Astrocyte (in vitro differentiated cells and primary cell): ENCODE measurements around the gene ULK4. TPM values are rescaled to one million over a fixed set of nuclear protein-coding genes. Genes with fewer than 3 reads are reported as not detected.
"Not testable (repeated sequence)": the region's sequence is repeated elsewhere in the genome, so short reads cannot be mapped to it uniquely, and the experiment has no call there.

Source experiments
- DNase-seq: peaks from one replicate; pipeline ENCODE4 v3.0.0-alpha.2; 2010; ENCODE audit warnings: low read depth
- FAIRE-seq: peaks from 2 replicates; lab custom pipeline; 2011; peaks lifted over from hg19 to GRCh38; lab: Jason Lieb, UNC
- H2AFZ ChIP-seq: 2 replicates; pipeline ENCODE4 v1.6.0; 2012; ENCODE audit warnings: low read depth, low read length, inconsistent platforms
- H3K27ac ChIP-seq: 2 replicates; pipeline ENCODE4 v1.5.1; 2011; ENCODE audit warnings: low read depth, low read length, inconsistent platforms
- H3K27me3 ChIP-seq: 2 replicates; pipeline ENCODE4 v1.6.0; 2011; ENCODE audit warnings: low read length, inconsistent platforms; ENCODE audit not compliant: insufficient read depth
- H3K36me3 ChIP-seq: 2 replicates; pipeline ENCODE4 v1.5.1; 2011; ENCODE audit warnings: low read length, inconsistent platforms; ENCODE audit not compliant: insufficient read depth
- H3K4me1 ChIP-seq: 2 replicates; pipeline ENCODE4 v1.5.1; 2011; ENCODE audit warnings: low read length, inconsistent platforms; ENCODE audit not compliant: insufficient read depth
- H3K4me2 ChIP-seq: 2 replicates; pipeline ENCODE4 v1.6.0; 2012; ENCODE audit warnings: low read length, inconsistent platforms
- H3K4me3 ChIP-seq: 2 replicates; pipeline ENCODE4 v1.5.1; 2011; ENCODE audit warnings: low read depth, mild to moderate bottlenecking, low read length, inconsistent platforms; ENCODE audit not compliant: insufficient read depth
- H3K79me2 ChIP-seq: 2 replicates; pipeline ENCODE4 v1.6.0; 2012; ENCODE audit warnings: mild to moderate bottlenecking, low read length, inconsistent platforms; ENCODE audit not compliant: insufficient read depth
- H3K9ac ChIP-seq: 2 replicates; pipeline ENCODE4 v1.6.0; 2012; ENCODE audit warnings: mild to moderate bottlenecking, low read length, inconsistent platforms
- H3K9me3 ChIP-seq: 2 replicates; pipeline ENCODE4 v1.5.1; 2012; ENCODE audit warnings: low read depth, mild to moderate bottlenecking, low read length, inconsistent platforms; ENCODE audit not compliant: insufficient read depth
- H4K20me1 ChIP-seq: 2 replicates; pipeline ENCODE4 v1.6.0; 2012; ENCODE audit warnings: low read length, inconsistent platforms; ENCODE audit not compliant: insufficient read depth
- H3K27ac Mint-ChIP-seq: one replicate; pipeline ENCODE4 v1.8.0; 2021; ENCODE audit warnings: mild to moderate bottlenecking, mixed read lengths; ENCODE audit not compliant: unreplicated experiment
- H3K27me3 Mint-ChIP-seq: one replicate; pipeline ENCODE4 v1.8.0; 2021; ENCODE audit warnings: low read depth, mixed read lengths; ENCODE audit not compliant: unreplicated experiment
- H3K36me3 Mint-ChIP-seq: one replicate; pipeline ENCODE4 v1.8.0; 2021; ENCODE audit warnings: low read depth, mixed read lengths; ENCODE audit not compliant: unreplicated experiment
- H3K4me1 Mint-ChIP-seq: one replicate; pipeline ENCODE4 v1.8.0; 2021; ENCODE audit warnings: low read depth, mixed read lengths; ENCODE audit not compliant: unreplicated experiment
- H3K4me3 Mint-ChIP-seq: one replicate; pipeline ENCODE4 v1.8.0; 2021; ENCODE audit warnings: mild to moderate bottlenecking, moderate library complexity, mixed read lengths; ENCODE audit not compliant: unreplicated experiment
- H3K9me3 Mint-ChIP-seq: one replicate; pipeline ENCODE4 v1.8.0; 2021; ENCODE audit warnings: mild to moderate bottlenecking, mixed read lengths; ENCODE audit not compliant: unreplicated experiment
- EZH2 ChIP-seq: IDR thresholded peaks from 2 replicates; pipeline ENCODE4 v1.6.1; 2012; ENCODE audit warnings: mild to moderate bottlenecking, low read length, inconsistent platforms; ENCODE audit not compliant: insufficient read depth
- total RNA-seq: library from RNA; stranded (reverse); gene quantifications from 2 replicates; pipeline ENCODE4 v1.2.1, GENCODE V29; 2021
- TF ChIP-seq, protein P1 (sequence below): IDR thresholded peaks from 2 replicates; pipeline ENCODE4 v1.5.1; 2011; ENCODE audit warnings: low read depth, mild to moderate bottlenecking, inconsistent platforms, low read length, moderate library complexity; ENCODE audit not compliant: insufficient read depth

ULK4 gene
- total RNA-seq, 1 donor from 2014 or later: 6.6 TPM

DNA sequence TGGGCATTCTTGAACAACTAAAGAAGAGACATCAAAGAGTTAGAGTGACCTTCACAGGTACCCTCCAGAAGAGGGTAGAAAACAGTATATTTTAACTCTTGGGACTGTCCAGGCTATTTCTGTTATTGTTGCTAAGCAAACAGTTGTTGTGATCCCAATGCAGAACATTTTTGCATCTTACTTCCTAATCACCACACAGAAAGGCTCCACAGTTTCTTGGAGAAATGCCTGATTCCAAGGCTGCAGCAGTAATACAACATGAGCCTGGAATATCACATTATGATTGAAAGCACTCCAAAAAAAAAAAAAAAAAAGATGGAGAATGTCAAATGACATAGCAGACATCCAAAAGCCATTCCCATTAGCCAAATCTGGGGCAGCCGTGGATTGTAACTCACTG, 567.0 kb downstream of the ULK4 start:
- Histone ChIP-seq H3K9me3 (no peaks in the 10 kb centered on the region), H3K4me2 (no peak overlapping the region), H3K4me1 (no peaks in the 10 kb centered on the region), H3K27ac (no peak overlapping the region), H3K4me3 (no peak overlapping the region), H2AFZ (no peak overlapping the region), H3K27me3 (no peaks in the 10 kb centered on the region), H4K20me1 (no peaks in the 10 kb centered on the region), H3K36me3 (no peaks in the 10 kb centered on the region), H3K79me2 (no peaks in the 10 kb centered on the region), H3K9ac (no peak overlapping the region)
- Mint-ChIP-seq H3K27me3 (no peaks in the 10 kb centered on the region), H3K4me1 (no peaks in the 10 kb centered on the region), H3K9me3 (no peaks in the 10 kb centered on the region), H3K36me3 (no peaks in the 10 kb centered on the region), H3K27ac (no peak overlapping the region), H3K4me3 (no peak overlapping the region)
- TF ChIP-seq, protein P1, sequence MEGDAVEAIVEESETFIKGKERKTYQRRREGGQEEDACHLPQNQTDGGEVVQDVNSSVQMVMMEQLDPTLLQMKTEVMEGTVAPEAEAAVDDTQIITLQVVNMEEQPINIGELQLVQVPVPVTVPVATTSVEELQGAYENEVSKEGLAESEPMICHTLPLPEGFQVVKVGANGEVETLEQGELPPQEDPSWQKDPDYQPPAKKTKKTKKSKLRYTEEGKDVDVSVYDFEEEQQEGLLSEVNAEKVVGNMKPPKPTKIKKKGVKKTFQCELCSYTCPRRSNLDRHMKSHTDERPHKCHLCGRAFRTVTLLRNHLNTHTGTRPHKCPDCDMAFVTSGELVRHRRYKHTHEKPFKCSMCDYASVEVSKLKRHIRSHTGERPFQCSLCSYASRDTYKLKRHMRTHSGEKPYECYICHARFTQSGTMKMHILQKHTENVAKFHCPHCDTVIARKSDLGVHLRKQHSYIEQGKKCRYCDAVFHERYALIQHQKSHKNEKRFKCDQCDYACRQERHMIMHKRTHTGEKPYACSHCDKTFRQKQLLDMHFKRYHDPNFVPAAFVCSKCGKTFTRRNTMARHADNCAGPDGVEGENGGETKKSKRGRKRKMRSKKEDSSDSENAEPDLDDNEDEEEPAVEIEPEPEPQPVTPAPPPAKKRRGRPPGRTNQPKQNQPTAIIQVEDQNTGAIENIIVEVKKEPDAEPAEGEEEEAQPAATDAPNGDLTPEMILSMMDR: no peak
- no peak for TF ChIP-seq EZH2
- FAIRE-seq (no peak), DNase-seq (no peak)

DNA sequence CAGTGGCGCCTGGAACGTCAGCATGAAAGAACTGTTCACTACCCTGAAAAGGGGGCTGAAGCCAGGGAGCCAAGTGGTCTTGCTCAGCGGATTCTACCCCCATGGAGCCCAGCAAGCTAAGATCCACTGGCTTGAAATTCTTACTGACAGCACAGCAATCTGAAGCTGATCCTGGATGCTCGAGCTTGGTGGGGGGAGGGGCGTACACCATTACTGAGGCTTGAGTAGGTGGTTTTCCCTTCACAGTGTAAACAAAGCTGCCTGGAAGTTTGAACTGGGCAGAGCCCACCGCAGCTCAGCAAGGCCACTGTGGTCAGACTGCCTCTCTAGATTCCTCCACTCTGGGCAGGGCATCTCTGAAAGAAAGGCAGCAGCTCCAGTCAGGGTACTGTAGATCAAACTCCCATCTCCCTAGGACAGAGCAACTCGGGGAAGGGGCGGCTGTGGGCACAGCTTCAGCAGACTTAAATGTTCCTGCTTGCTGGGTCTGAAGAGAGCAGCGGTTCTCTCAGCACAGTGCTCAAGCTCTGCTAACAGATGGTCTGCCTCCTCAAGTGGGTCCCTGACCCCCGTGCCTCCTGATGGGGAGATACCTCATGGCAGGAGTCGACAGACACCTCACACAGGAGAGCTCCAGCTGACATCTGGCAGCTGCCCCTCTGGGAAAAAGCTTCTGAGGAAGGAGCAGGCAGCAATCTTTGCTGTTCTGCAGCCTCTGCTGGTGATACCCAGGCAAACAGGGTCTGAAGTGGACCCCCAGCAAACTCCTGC, 591.0 kb downstream of the ULK4 start:
- not testable (repeated sequence) for H3K9me3 ChIP-seq, H3K36me3 Mint-ChIP-seq, H3K4me3 ChIP-seq, H3K27me3 Mint-ChIP-seq, H2AFZ ChIP-seq, FAIRE-seq, DNase-seq, H3K79me2 ChIP-seq, H3K9ac ChIP-seq, H3K27ac Mint-ChIP-seq, H3K4me1 ChIP-seq, H3K9me3 Mint-ChIP-seq, H3K4me3 Mint-ChIP-seq, H3K4me1 Mint-ChIP-seq, H3K27ac ChIP-seq, H4K20me1 ChIP-seq, H3K4me2 ChIP-seq, H3K36me3 ChIP-seq, H3K27me3 ChIP-seq

DNA sequence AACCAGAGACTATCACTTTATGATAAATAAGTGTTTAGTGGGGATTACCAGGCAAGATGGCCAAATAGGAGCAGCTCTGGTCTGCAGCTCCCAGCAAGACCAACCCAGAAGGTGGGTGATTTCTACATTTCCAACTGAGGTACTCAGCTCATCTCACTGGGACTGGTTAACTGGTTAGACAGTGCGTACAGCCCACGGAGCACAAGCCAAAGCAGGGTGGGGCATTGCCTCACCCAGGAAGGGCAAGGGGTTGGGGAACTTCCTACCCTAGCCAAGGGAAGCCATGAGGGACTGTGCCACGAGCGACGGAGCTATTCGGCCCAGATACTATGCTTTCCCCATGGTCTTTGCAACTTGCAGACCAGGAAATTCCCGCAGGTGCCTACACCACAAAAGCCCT, 591.6 kb downstream of the ULK4 start:
- H3K4me1 Mint-ChIP-seq: peaks cover 9% of the 10 kb centered on the region
- no peaks in the 10 kb centered on the region for H3K27me3 Mint-ChIP-seq
- H3K36me3 Mint-ChIP-seq: no peaks in the 10 kb centered on the region
- Histone ChIP-seq H3K79me2 (no peaks in the 10 kb centered on the region), H3K9ac (no peak overlapping the region), H3K27me3 (no peaks in the 10 kb centered on the region), H2AFZ (no peak overlapping the region), H3K4me1 (no peaks in the 10 kb centered on the region), H3K9me3 (no peaks in the 10 kb centered on the region), H3K4me2 (no peak overlapping the region), H3K27ac (no peak overlapping the region), H3K36me3 (no peaks in the 10 kb centered on the region), H4K20me1 (no peaks in the 10 kb centered on the region), H3K4me3 (no peak overlapping the region)
- TF ChIP-seq, protein P1: no peak
- no peak for TF ChIP-seq EZH2
- DNase-seq (no peak), FAIRE-seq (no peak)
- H3K27ac Mint-ChIP-seq: no peak overlapping the region
- H3K4me3 Mint-ChIP-seq: no peak overlapping the region
- peaks cover 5% of the 10 kb centered on the region for H3K9me3 Mint-ChIP-seq
